GM12891 (cell line): Measurements from ENCODE around the gene ALX1.
"Not testable (repeated sequence)": the region's sequence is repeated elsewhere in the genome, so short reads cannot be mapped to it uniquely, and the experiment has no call there.

Source experiments
- DNase-seq: peaks from one replicate; pipeline ENCODE4 v3.0.0; 2011; ENCODE audit warnings: low spot score; ENCODE audit not compliant: insufficient read length
- FAIRE-seq: peaks from 2 replicates; lab custom pipeline; 2011; peaks lifted over from hg19 to GRCh38; lab: Jason Lieb, UNC
- PAX5 ChIP-seq: IDR thresholded peaks from 2 replicates; pipeline ENCODE4 v1.6.1; 2011; ENCODE audit warnings: low read length, moderate library complexity, mild to moderate bottlenecking; ENCODE audit not compliant: insufficient read depth, severe bottlenecking
- POLR2A ChIP-seq: IDR thresholded peaks from 2 replicates; pipeline ENCODE4 v1.6.1; 2011; ENCODE audit warnings: low read depth, low read length, control low read depth
- POLR2AphosphoS5 ChIP-seq: IDR thresholded peaks from 2 replicates; pipeline ENCODE4 v1.6.1; 2011; ENCODE audit warnings: low read depth, low read length, control low read depth
- POU2F2 ChIP-seq: IDR thresholded peaks from 2 replicates; pipeline ENCODE4 v1.6.1; 2011; ENCODE audit warnings: low read depth, mild to moderate bottlenecking, control low read depth, low read length, moderate library complexity
- SPI1 ChIP-seq: IDR thresholded peaks from 2 replicates; pipeline ENCODE4 v1.6.1; 2011; ENCODE audit warnings: low read depth, low read length, control low read depth
- TAF1 ChIP-seq: IDR thresholded peaks from 2 replicates; pipeline ENCODE4 v1.6.1; 2011; ENCODE audit warnings: low read depth, low read length, control low read depth

ALX1 gene

GRCh38 chr12:85283560-85283959, 3.5 kb downstream of the ALX1 start:
- DNase-seq: no peak
- no peak for FAIRE-seq
- TF ChIP-seq SPI1: no peak
- no peak for TF ChIP-seq PAX5
- no peak for TF ChIP-seq TAF1
- no peak for TF ChIP-seq POLR2A
- no peak for TF ChIP-seq POU2F2
- no peak for TF ChIP-seq POLR2AphosphoS5

- FAIRE-seq (no peak), DNase-seq (no peak)
- TF ChIP-seq PAX5 (no peak), SPI1 (no peak), POU2F2 (no peak), POLR2A (no peak), TAF1 (no peak), POLR2AphosphoS5 (no peak)
Measured at GRCh38 chr12:85296362-85296761, 16.3 kb downstream of the ALX1 start.

DNA sequence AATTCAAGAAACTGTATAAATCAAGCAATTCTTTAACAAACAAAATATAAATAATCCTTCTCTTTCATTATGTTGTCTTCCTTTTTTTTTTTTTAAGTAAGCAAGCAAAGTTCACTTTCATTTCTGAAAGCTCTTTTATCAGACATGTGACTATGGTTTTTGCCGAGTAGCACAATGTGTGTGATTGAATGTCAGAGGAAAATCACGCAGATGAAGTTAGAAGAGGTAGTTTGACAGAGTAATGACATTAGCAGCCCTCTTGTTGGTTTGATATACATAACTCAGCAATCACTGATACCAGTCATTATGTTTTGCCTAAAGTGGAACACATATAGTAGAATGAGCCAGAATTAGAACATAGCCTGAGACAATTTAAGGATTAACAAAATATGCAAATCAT, 19.0 kb downstream of the ALX1 start:
- no peak for FAIRE-seq
- TF ChIP-seq POLR2AphosphoS5 (no peak), PAX5 (no peak), TAF1 (no peak), POLR2A (no peak), POU2F2 (no peak), SPI1 (no peak)
- no peak for DNase-seq

GRCh38 chr12:85301051-85301450, 21.0 kb downstream of the ALX1 start:
- FAIRE-seq (no peak), DNase-seq (no peak)
- TF ChIP-seq SPI1 (no peak), PAX5 (no peak), TAF1 (no peak)

DNA sequence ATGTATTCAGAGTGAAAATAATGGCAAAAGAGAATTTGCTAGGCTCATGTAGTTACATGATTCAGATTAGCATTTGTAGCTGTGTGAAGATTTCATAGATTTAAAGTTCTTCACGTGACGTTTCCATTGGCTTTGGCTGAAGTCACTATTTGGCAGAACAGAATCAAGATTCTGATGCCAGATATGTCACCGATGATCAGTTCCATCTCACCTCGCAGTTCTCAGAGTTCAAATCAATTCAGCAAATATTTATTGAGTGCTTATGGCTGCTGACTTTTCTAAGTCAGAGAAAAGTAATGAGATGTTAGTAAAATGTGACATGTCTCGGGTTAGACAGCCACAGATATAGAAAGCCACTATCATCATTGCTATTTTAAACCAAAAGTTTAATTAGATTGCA, 28.4 kb downstream of the ALX1 start:
- no peak for FAIRE-seq
- DNase-seq: no peak
- TF ChIP-seq PAX5: no peak

GRCh38 chr12:85309125-85309566, 29.1 kb downstream of the ALX1 start:
- DNase-seq (no peak), FAIRE-seq (no peak)

DNA sequence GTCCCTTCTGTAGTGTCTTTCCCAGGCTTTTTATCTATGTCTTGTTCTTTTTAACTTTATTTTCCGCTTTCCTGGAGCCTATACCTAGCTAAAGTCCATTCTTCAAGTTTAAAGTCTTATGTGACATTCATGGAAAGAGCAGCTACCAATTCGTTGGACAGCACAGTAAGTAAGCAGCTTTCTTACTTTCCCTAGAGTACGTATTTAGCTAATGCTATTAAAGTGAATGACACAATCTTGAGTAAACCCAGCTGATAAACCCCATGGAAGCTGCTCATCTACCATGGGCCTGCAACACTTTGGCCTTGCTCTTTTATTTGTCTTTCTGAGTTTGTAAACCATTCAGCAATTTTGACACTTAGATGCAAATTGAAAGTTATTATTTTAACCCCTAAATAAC, 30.0 kb downstream of the ALX1 start:
- FAIRE-seq (no peak), DNase-seq (no peak)
- no peak for TF ChIP-seq POLR2A
- TF ChIP-seq SPI1: no peak
- TF ChIP-seq TAF1: no peak
- TF ChIP-seq POU2F2: no peak
- no peak for TF ChIP-seq PAX5
- TF ChIP-seq POLR2AphosphoS5: no peak

More at GRCh38 chr12:85309125-85309566, 29.1 kb downstream of the ALX1 start:
- no peak for TF ChIP-seq SPI1
- TF ChIP-seq POLR2AphosphoS5: no peak

GRCh38 chr12:85310456-85311076, 30.5 kb downstream of the ALX1 start:
- DNase-seq: no peak
- no peak for FAIRE-seq

DNA sequence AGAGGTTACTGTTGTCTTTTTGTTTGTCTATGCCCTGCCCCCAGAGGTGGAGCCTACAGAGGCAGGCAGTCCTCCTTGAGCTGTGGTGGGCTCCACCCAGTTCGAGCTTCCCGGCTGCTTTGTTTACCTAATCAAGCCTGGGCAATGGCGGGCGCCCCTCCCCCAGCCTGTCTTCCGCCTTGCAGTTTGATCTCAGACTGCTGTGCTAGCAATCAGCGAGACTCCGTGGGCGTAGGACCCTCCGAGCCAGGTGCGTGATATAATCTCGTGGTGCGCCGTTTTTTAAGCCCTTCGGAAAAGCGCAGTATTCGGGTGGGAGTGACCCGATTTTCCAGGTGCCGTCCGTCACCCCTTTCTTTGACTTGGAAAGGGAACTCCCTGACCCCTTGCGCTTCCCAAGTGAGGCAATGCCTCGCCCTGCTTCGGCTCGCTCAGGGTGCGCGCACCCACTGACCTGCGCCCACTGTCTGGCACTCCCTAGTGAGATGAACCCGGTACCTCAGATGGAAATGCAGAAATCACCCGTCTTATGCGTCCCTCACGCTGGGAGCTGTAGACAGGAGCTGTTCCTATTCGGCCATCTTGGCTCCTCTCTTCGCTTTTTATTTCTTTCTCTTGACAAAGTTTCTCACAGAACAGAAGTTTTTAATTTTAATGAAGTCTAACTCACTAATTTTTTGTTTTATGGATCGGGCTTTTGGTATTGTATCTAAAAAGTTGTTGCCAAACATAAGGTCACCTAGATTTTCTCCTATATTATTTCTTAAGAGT, 38.0 kb downstream of the ALX1 start:
- not testable (repeated sequence) for FAIRE-seq, DNase-seq

More at GRCh38 chr12:85310456-85311076, 30.5 kb downstream of the ALX1 start:
- TF ChIP-seq PAX5: no peak
- TF ChIP-seq POU2F2: no peak
- no peak for TF ChIP-seq SPI1
- TF ChIP-seq POLR2A: no peak
- no peak for TF ChIP-seq TAF1
- TF ChIP-seq POLR2AphosphoS5: no peak

DNA sequence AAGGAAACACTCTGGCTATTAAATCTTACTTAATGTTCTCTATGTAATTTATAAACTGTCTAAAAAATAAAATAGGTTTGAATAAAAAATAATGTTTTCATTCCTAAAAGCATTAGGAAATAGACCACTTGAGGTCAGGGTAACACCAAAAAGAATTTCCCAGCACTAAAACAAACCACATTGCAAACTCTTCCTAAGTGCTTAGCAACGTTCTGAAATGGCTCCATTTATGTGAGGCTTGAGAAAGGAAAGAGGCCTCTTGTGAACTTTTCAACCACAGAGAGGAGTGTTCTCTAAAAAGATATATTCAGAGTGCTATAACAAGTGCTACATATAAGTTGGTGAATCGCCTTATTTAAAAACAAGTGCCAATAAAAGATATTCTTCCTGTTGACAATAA, 42.7 kb downstream of the ALX1 start:
- no peak for FAIRE-seq
- no peak for DNase-seq
- TF ChIP-seq PAX5 (no peak), SPI1 (no peak), POU2F2 (no peak), TAF1 (no peak), POLR2A (no peak), POLR2AphosphoS5 (no peak)
